IMR-90 (cell line): ENCODE data around the gene EFCAB8. TPM values are rescaled to one million over a fixed set of nuclear protein-coding genes. Genes with fewer than 3 reads are reported as not detected.

Experiments
- ATAC-seq: fragments of 200-7000 bp; cut with Tn5 transposase; 2 replicates; pipeline ENCODE4 v1.9.1; 2020; ENCODE audit warnings: low read depth, mild to moderate bottlenecking, moderate library complexity
- BruUV-seq: library from RNA; stranded (reverse); fragments of 400-500 nt; replicated peaks from 2 replicates; lab custom pipeline; 2021; lab: Mats Ljungman, UMichigan
- CTCF ChIA-PET: fragments of 300-600 bp; formaldehyde crosslinking; extraction: SDS; loops from one replicate; lab custom pipeline; 2021; ENCODE audit warnings: antibody characterized with exemption; lab: Yijun Ruan, JAX
- POLR2A ChIA-PET: fragments of 300-600 bp; sonication (Branson Sonifier 250); formaldehyde crosslinking; loops from one replicate; lab custom pipeline; 2022; ENCODE audit warnings: antibody characterized with exemption; ENCODE audit not compliant: unreplicated experiment; lab: Charles Lee
- DNase-seq: peaks from one replicate; pipeline ENCODE4 v3.0.0; 2013
- H2AFZ ChIP-seq: replicated peaks from 2 replicates; pipeline ENCODE3; 2013; ENCODE audit warnings: low read length, mild to moderate bottlenecking; ENCODE audit not compliant: poor library complexity
- H2AK5ac ChIP-seq: 2 replicates; pipeline ENCODE4 v1.6.1; 2013; ENCODE audit warnings: low read depth, low read length, inconsistent platforms
- H2AK9ac ChIP-seq: replicated peaks from 2 replicates; pipeline ENCODE3; 2013; ENCODE audit warnings: mild to moderate bottlenecking, low read depth, low read length, moderate library complexity; ENCODE audit not compliant: poor library complexity
- H2BK120ac ChIP-seq: 2 replicates; pipeline ENCODE4 v1.6.1; 2013; ENCODE audit warnings: low read depth, low read length, inconsistent platforms
- H2BK15ac ChIP-seq: 3 replicates; pipeline ENCODE4 v1.6.1; 2013; ENCODE audit warnings: low read depth, low read length, inconsistent platforms
- H2BK20ac ChIP-seq: 2 replicates; pipeline ENCODE4 v1.6.1; 2013; ENCODE audit warnings: low read depth, mild to moderate bottlenecking, inconsistent platforms, low read length, moderate library complexity
- H2BK5ac ChIP-seq: 2 replicates; pipeline ENCODE4 v1.6.1; 2013; ENCODE audit warnings: mild to moderate bottlenecking, low read depth, low read length, inconsistent platforms; ENCODE audit not compliant: poor library complexity, severe bottlenecking
- H3K14ac ChIP-seq: replicated peaks from 2 replicates; pipeline ENCODE4 v1.6.1; 2013; ENCODE audit warnings: low read depth, low read length, inconsistent platforms
- H3K18ac ChIP-seq: 2 replicates; pipeline ENCODE4 v1.6.1; 2013; ENCODE audit warnings: low read depth, low read length, control low read depth
- H3K23ac ChIP-seq: 2 replicates; pipeline ENCODE4 v1.6.1; 2013; ENCODE audit warnings: low read depth, low read length, inconsistent platforms
- H3K27ac ChIP-seq: 2 replicates; pipeline ENCODE4 v1.5.1; 2013; ENCODE audit warnings: mild to moderate bottlenecking, control low read depth, low read length; ENCODE audit not compliant: insufficient read depth
- H3K27me3 ChIP-seq: 2 replicates; pipeline ENCODE4 v1.6.1; 2013; ENCODE audit warnings: low read length; ENCODE audit not compliant: control insufficient read depth, insufficient read depth
- H3K36me3 ChIP-seq: 2 replicates; pipeline ENCODE4 v1.6.1; 2013; ENCODE audit warnings: low read length, mixed read lengths; ENCODE audit not compliant: control insufficient read depth, insufficient read depth
- H3K4ac ChIP-seq: 2 replicates; pipeline ENCODE4 v1.6.1; 2013; ENCODE audit warnings: low read depth, low read length, inconsistent platforms
- H3K4me1 ChIP-seq: 2 replicates; pipeline ENCODE4 v1.6.1; 2013; ENCODE audit warnings: low read length, mixed read lengths; ENCODE audit not compliant: control insufficient read depth, insufficient read depth
- H3K4me2 ChIP-seq: 2 replicates; pipeline ENCODE4 v1.6.1; 2013; ENCODE audit warnings: low read depth, mild to moderate bottlenecking, control low read depth, low read length, moderate library complexity
- H3K4me3 ChIP-seq: 2 replicates; pipeline ENCODE4 v1.5.1; 2013; ENCODE audit warnings: low read depth, mild to moderate bottlenecking, control low read depth, low read length, moderate library complexity; ENCODE audit not compliant: insufficient read depth
- H3K56ac ChIP-seq: 2 replicates; pipeline ENCODE4 v1.6.1; 2013; ENCODE audit warnings: low read length, inconsistent platforms; ENCODE audit not compliant: insufficient read depth; ENCODE audit errors: extremely low read depth
- H3K79me1 ChIP-seq, 2 experiments: 2 replicates each; pipeline ENCODE4 v1.6.1; 2013; ENCODE audit warnings: low read length in 2 of 2, inconsistent platforms in 1 of 2, low read depth in 1 of 2
- H3K9ac ChIP-seq: 2 replicates; pipeline ENCODE4 v1.6.1; 2013; ENCODE audit warnings: low read depth, low read length, control low read depth
- H3K9me1 ChIP-seq: 2 replicates; pipeline ENCODE4 v1.6.1; 2013; ENCODE audit warnings: low read length, inconsistent platforms; ENCODE audit not compliant: insufficient read depth
- H3K9me3 ChIP-seq: 2 replicates; pipeline ENCODE4 v1.6.1; 2013; ENCODE audit warnings: low read length; ENCODE audit not compliant: control insufficient read depth, insufficient read depth
- H4K20me1 ChIP-seq: 2 replicates; pipeline ENCODE4 v1.6.1; 2013; ENCODE audit warnings: low read length, inconsistent platforms; ENCODE audit not compliant: insufficient read depth
- H4K5ac ChIP-seq: 2 replicates; pipeline ENCODE4 v1.6.1; 2013; ENCODE audit warnings: mild to moderate bottlenecking, low read depth, low read length, control low read depth
- H4K8ac ChIP-seq, 2 experiments: 2 replicates each; pipeline ENCODE4 v1.6.1; 2013; ENCODE audit warnings: low read depth in 2 of 2, low read length in 2 of 2, control low read depth in 1 of 2, inconsistent platforms in 1 of 2
- H4K91ac ChIP-seq: 2 replicates; pipeline ENCODE4 v1.6.1; 2013; ENCODE audit warnings: low read depth, low read length, inconsistent platforms; ENCODE audit not compliant: insufficient read depth
- BHLHE40 ChIP-seq: fragments of 150-350 bp; IDR thresholded peaks from 2 replicates; pipeline ENCODE4 v1.6.1; 2016; ENCODE audit warnings: mild to moderate bottlenecking, low read depth, low read length
- CEBPB ChIP-seq: IDR thresholded peaks from 2 replicates; pipeline ENCODE4 v1.6.1; 2012; ENCODE audit warnings: low read depth, low read length, improper control_type of control experiment
- CHD1 ChIP-seq: IDR thresholded peaks from 2 replicates; pipeline ENCODE4 v1.6.1; 2012; ENCODE audit warnings: low read depth, low read length, improper control_type of control experiment
- ELK1 ChIP-seq: fragments of 150-350 bp; IDR thresholded peaks from 2 replicates; pipeline ENCODE4 v1.6.1; 2016; ENCODE audit warnings: low read depth, mild to moderate bottlenecking, low read length, moderate library complexity, borderline replicate concordance
- FOS ChIP-seq: fragments of 150-350 bp; IDR thresholded peaks from 2 replicates; pipeline ENCODE4 v1.6.1; 2016; ENCODE audit warnings: low read depth, low read length
- MAFK ChIP-seq: IDR thresholded peaks from 2 replicates; pipeline ENCODE4 v1.6.1; 2012; ENCODE audit warnings: low read depth, low read length, improper control_type of control experiment
- MAZ ChIP-seq: IDR thresholded peaks from 2 replicates; pipeline ENCODE4 v1.6.1; 2012; ENCODE audit warnings: low read depth, mild to moderate bottlenecking, low read length, improper control_type of control experiment, moderate library complexity, borderline replicate concordance
- MXI1 ChIP-seq: IDR thresholded peaks from 2 replicates; pipeline ENCODE4 v1.6.1; 2012; ENCODE audit warnings: low read depth, mild to moderate bottlenecking, low read length, moderate library complexity, borderline replicate concordance
- NFE2L2 ChIP-seq: fragments of 150-350 bp; IDR thresholded peaks from 2 replicates; pipeline ENCODE4 v1.6.1; 2016; ENCODE audit warnings: low read depth, mild to moderate bottlenecking, low read length
- POLR2A ChIP-seq: IDR thresholded peaks from 2 replicates; pipeline ENCODE4 v1.6.1; 2012; ENCODE audit warnings: mild to moderate bottlenecking, low read depth, low read length
- RAD21 ChIP-seq: IDR thresholded peaks from 2 replicates; pipeline ENCODE4 v1.6.1; 2012; ENCODE audit warnings: low read length, improper control_type of control experiment
- RCOR1 ChIP-seq: IDR thresholded peaks from 2 replicates; pipeline ENCODE4 v1.6.1; 2012; ENCODE audit warnings: mild to moderate bottlenecking, low read length, improper control_type of control experiment; ENCODE audit not compliant: insufficient replicate concordance
- RFX5 ChIP-seq: IDR thresholded peaks from 2 replicates; pipeline ENCODE4 v1.8.0; 2012; ENCODE audit warnings: low read depth, mild to moderate bottlenecking, low read length, moderate library complexity
- SMC3 ChIP-seq: fragments of 150-350 bp; IDR thresholded peaks from 2 replicates; pipeline ENCODE4 v1.6.1; 2016; ENCODE audit warnings: low read depth, mild to moderate bottlenecking, antibody characterized with exemption, low read length, moderate library complexity
- WGBS, 2 experiments: methylation state at CpG; one replicate each; pipeline versions ENCODE4 v1.1.5 to v1.1.7; 2013; ENCODE audit warnings: missing lambda C conversion rate in 2 of 2; ENCODE audit not compliant: insufficient read length in 1 of 2; ENCODE audit errors: extremely low coverage in 2 of 2; 5-methylcytosine and 5-hydroxymethylcytosine counted together
- dilution Hi-C: fragments of 300-500 bp; cut with HindIII; formaldehyde crosslinking; loops from one replicate; pipeline ENCODE4 v1.14.3; 2018; ENCODE audit warnings: low sequenced_read_pairs; ENCODE audit not compliant: unreplicated experiment
- in situ Hi-C: fragments of 300-500 bp; cut with MboI; formaldehyde crosslinking; loops from 3 replicates; pipeline ENCODE4 v1.14.3; 2019; ENCODE audit warnings: low sequenced_read_pairs, inconsistent platforms, mixed read lengths
- intact Hi-C: fragments of 100-400 bp; cut with micrococcal nuclease; formaldehyde crosslinking; loops from 2 replicates; pipeline ENCODE4 v1.10.0; 2022
- polyA plus RNA-seq, 3 experiments: library from polyadenylated mRNA; depleted of rRNA; stranded (reverse); fragments of >200 nt; gene quantifications; 2 replicates each; pipeline ENCODE4 v1.2.3, GENCODE V29; 2012; ENCODE audit warnings: low replicate concordance in 1 of 3
- total RNA-seq: library from RNA; depleted of rRNA; stranded (reverse); fragments of >200 nt; gene quantifications from 2 replicates; pipeline ENCODE4 v1.2.3, GENCODE V29; 2012
- TF ChIP-seq, protein P1 (sequence below): conservative IDR thresholded peaks from 2 replicates; pipeline ENCODE4 v1.5.1; 2012; ENCODE audit warnings: mild to moderate bottlenecking, low read depth, low read length, improper control_type of control experiment
- TF ChIP-seq, protein P2 (sequence below): fragments of 150-350 bp; IDR thresholded peaks from 2 replicates; pipeline ENCODE4 v1.6.1; 2017; ENCODE audit warnings: mild to moderate bottlenecking, antibody characterized with exemption, low read length, low read depth

EFCAB8 gene
- total and polyA plus RNA-seq, 2 of the 4 experiments (the other 2 are of a cell fraction): not detected

- Histone ChIP-seq H3K27ac (no peak overlapping the region), H2BK15ac (no peak overlapping the region), H2BK5ac (no peak overlapping the region), H2BK120ac (no peak overlapping the region), H3K23ac (no peak overlapping the region), H3K4me3 (no peak overlapping the region), H3K4me2 (no peak overlapping the region), H4K8ac (no peak overlapping the region), H3K4ac (no peak overlapping the region), H3K9me3 (no peaks in the 10 kb centered on the region), H3K36me3 (no peaks in the 10 kb centered on the region), H3K27me3 (no peaks in the 10 kb centered on the region), H3K9ac (no peak overlapping the region), H2AFZ (no peak overlapping the region), H4K91ac (no peak overlapping the region), H3K14ac (no peak overlapping the region), H3K18ac (no peak overlapping the region), H3K56ac (no peak overlapping the region), H2AK9ac (no peak overlapping the region), H4K20me1 (no peaks in the 10 kb centered on the region; the same call in 1 of the 2 replicates), H2AK5ac (no peak overlapping the region), H4K5ac (no peak overlapping the region), H3K4me1 (peaks cover 1% of the 10 kb centered on the region; the same call in 1 of the 2 replicates), H2BK20ac (no peak overlapping the region), H3K79me1 (no peaks in the 10 kb centered on the region), H3K9me1 (peaks cover 3% of the 10 kb centered on the region; the same call in 1 of the 2 replicates)
- ChIA-PET POLR2A (no interaction called here), CTCF (no interaction called here)
- intact Hi-C loops: no loop called here
- ATAC-seq (no peak), DNase-seq (no peak)
- WGBS, 2 experiments: 80% methylated on average over 2 of the region's 9 CpGs; no CpG with 5 or more reads in 1 of the 2 experiments
- TF ChIP-seq, protein P1, sequence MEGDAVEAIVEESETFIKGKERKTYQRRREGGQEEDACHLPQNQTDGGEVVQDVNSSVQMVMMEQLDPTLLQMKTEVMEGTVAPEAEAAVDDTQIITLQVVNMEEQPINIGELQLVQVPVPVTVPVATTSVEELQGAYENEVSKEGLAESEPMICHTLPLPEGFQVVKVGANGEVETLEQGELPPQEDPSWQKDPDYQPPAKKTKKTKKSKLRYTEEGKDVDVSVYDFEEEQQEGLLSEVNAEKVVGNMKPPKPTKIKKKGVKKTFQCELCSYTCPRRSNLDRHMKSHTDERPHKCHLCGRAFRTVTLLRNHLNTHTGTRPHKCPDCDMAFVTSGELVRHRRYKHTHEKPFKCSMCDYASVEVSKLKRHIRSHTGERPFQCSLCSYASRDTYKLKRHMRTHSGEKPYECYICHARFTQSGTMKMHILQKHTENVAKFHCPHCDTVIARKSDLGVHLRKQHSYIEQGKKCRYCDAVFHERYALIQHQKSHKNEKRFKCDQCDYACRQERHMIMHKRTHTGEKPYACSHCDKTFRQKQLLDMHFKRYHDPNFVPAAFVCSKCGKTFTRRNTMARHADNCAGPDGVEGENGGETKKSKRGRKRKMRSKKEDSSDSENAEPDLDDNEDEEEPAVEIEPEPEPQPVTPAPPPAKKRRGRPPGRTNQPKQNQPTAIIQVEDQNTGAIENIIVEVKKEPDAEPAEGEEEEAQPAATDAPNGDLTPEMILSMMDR: no peak
- TF ChIP-seq FOS (no peak), BHLHE40 (no peak), POLR2A (no peak), CEBPB (no peak), RFX5 (no peak), NFE2L2 (no peak), ELK1 (no peak), MAFK (no peak), SMC3 (no peak), CHD1 (no peak), MAZ (no peak), RAD21 (no peak), RCOR1 (no peak), MXI1 (no peak)
- TF ChIP-seq, protein P2, sequence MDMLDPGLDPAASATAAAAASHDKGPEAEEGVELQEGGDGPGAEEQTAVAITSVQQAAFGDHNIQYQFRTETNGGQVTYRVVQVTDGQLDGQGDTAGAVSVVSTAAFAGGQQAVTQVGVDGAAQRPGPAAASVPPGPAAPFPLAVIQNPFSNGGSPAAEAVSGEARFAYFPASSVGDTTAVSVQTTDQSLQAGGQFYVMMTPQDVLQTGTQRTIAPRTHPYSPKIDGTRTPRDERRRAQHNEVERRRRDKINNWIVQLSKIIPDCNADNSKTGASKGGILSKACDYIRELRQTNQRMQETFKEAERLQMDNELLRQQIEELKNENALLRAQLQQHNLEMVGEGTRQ: no peak
- dilution Hi-C loops: no loop called here
- in situ Hi-C loops: no loop called here
- no TSS peak for BruUV-seq
Measured at GRCh38 chr20:32875673-32876072, 16.9 kb downstream of the EFCAB8 start.
